ENCODE data around the gene PLEKHG2.

DNA sequence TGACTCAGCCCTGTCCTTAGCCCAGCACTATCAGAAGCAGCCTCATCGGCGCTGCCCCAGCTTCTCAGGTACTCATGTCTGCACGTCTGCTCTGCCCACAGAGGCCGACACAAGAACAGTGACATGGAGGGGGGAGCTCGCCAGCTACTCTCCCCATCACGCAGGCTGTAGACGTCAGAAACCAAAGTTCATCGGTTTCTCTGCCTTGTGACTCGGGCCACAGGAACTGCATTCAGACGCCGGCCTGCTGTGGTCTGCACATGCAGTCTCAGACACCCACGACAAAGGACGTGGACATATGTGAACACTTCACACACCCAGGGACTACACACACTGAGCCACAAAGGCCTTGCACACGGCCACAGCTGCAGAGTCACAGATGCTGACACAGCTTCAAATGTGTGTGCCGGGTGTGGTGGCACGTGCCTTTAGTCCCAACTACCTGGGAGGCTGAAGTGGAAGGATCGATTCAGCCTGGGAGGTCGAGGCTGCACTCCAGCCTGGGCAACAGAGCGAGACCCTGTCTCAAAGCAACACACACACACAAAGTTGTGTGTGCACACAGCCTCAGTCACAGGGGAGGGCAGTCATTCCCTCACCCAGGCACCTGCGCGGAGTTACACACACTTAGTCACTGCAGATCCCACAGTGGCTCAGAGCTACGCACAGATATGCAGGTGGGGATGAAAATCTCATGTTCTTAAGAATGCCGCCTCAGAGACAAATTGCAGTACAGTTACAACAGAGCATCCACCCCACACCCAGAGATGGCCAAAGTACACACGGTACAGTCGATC is 10.7 kb upstream of the PLEKHG2 start:
- TF ChIP-seq, protein P1, sequence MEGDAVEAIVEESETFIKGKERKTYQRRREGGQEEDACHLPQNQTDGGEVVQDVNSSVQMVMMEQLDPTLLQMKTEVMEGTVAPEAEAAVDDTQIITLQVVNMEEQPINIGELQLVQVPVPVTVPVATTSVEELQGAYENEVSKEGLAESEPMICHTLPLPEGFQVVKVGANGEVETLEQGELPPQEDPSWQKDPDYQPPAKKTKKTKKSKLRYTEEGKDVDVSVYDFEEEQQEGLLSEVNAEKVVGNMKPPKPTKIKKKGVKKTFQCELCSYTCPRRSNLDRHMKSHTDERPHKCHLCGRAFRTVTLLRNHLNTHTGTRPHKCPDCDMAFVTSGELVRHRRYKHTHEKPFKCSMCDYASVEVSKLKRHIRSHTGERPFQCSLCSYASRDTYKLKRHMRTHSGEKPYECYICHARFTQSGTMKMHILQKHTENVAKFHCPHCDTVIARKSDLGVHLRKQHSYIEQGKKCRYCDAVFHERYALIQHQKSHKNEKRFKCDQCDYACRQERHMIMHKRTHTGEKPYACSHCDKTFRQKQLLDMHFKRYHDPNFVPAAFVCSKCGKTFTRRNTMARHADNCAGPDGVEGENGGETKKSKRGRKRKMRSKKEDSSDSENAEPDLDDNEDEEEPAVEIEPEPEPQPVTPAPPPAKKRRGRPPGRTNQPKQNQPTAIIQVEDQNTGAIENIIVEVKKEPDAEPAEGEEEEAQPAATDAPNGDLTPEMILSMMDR (conservative IDR thresholded peaks at IDR 0.05; ENCODE audit: low read length) = no peak
- no peak for TF ChIP-seq EZH2phosphoT487 (IDR thresholded peaks at IDR 0.05; ENCODE audit: borderline replicate concordance, low read depth, low read length)

Measured in OCI-LY7 (cell line).